NCI-H2107 (cell line): ENCODE data around the gene TGFBR3L.
"Not testable (repeated sequence)": the region's sequence is repeated elsewhere in the genome, so short reads cannot be mapped to it uniquely, and the experiment has no call there.

Experiments
- DNase-seq: peaks from one replicate; lab custom pipeline; 2025; lab: John Stamatoyannopoulos, UW

TGFBR3L gene

DNA sequence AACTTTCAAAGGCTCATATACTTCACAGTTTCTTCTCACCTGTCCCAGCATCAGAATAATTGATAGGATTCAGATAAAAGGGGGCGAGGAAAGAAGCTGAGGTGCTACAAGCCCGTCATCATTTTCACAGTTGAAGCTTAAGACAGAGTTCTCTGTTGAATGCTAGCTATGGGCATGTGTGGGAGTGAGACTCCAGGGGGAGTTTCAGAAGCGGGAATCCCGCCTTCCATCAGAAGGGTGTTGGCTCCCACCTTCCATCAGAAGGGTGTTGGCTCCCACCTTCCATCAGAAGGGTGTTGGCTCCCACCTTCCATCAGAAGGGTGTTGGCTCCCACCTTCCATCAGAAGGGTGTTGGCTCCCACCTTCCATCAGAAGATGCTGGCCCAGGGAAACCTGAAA lies 46.5 kb downstream of the TGFBR3L start:
- not testable (repeated sequence) for DNase-seq

DNA sequence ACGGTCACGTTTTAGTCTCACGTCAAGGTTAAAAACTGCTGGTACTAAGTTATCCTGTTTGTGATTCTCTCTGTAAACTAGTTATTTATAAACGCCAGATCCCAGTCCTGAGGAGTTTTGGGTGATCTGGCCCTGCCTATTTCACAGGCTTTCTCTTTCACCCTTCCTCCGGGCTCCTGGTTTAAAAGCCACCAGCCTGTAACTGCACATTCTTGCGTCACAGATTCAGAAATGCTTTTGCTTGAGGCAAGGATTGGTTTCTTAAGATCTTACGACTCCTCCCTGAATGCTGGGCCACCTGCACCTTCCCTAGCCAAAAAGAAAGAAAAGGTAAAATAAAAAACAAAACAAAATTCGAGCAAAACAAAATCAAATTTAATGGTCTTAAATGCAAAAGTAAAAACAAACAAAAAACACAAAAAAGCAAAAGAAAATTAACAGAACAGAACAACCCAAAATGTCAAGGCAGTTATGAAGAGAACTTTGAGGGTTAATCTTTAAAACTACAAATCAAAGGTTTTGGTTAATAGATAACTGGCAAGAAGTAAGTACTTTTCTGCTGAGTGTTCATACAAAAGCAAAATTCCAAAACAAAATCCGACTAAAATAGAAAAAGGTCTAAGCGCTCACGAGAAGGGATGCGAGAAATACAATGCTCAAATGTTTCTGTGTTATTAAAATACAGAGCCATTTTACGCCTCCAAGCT lies 47.4 kb downstream of the TGFBR3L start:
- no peak for DNase-seq

DNA sequence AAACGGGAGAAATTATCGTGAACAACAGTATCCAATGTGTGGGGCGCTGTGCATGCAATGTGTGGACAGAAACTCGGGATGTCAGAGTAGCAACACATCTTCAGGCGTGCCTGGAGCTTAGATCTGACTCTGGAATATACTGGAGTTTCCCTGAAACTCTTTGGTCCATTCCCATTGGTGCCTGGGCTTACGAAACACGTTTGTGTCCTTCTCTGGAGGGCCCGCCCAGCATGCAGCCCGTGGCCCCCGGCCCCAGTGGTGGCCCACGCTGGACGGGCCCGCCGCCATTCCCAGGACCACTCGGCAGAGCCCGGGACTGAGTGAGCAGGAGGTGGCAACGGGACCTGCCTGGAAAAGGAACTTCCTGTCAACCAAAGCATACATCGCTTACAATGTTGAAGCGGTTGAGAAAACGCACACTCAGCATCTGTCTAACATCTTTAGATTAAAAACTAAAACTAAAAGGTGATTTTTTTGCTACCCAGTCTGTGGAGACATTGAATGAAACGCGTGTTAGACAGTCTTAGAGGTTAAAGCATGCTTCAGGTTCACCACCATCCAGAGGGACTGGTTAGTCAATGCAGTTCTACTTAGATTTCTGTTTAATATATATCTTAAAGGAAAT lies 48.1 kb downstream of the TGFBR3L start:
- DNase-seq = no peak

DNA sequence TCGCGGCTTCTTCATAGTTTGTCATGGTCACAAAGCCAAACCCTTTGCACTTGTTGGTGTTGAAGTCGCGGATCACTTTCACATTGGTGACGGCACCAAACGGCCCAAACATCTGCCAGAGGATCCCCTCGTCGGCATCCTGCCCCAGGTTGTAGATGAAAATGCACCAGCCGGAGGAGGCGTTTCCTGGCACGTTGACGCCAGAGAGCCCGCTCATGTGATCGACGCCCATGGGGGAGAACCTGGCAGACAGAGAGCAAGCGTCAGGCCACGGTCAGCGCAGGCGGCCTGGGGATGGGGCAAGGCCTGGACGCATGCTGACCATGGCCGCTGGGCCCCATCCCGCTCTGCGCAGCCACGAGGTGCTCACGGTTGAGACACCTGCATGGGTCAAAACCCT lies 48.9 kb downstream of the TGFBR3L start:
- DNase-seq = no peak

DNA sequence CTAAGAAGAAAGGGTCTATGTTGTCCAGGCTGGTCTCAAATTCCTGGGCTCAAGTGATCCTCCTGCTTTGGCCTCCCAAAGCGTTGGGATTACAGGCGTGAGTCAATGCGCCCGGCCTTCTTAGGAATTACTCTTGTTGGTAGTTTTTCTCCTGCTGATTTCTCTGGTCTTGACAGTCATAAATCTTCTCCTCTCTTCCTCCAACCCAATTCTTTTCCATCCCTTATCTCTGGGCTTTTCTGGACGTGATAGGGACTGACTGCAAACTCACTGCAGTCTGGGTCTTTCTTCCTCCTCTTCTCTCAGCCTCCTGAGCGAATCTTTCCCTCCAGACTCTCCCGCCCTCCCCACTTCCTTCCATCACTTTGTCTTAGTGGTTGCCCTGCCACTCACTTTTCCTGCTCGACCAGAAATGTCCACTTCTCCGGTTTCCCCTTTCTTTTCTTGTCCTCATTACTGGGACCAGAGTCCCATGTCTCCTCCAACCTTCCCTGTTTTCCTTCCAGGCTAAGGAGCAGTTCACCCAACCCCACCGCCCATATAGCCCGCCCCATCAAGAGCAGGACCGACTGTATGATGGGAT lies 50.7 kb downstream of the TGFBR3L start:
- DNase-seq = no peak

DNA sequence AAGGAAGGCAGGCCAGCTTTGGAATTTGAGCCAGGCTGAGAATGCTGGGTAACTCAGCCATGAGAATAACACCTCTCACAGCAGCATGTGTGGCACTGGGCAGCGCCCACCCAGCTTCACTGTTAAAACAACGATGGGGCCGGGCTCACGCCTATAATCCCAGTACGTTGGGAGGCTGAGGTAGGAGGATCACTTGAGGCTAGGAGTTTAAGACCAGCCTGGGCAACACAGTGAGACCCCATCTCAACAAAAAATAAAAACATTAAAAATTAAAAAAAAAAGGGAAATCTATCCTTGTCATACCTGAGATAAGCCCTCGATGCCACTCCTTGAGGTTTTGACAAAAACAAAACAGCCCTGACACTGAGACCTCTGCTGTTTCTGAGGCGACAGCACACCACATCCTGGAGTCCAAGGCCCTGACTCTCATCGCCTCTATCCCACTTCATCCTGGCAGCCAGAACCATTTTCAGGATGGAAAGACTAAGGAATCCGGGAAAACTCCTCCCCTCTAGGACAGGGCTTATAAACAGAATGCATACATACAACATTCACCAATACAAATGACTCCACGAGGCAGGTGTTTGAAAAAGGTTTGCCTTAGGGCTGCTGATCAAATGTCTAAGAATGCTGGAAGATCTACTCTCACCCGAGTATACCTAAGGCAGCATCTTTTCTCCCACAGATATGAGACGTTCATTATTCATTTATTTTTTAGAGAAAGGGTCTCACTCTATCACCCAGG lies 51.5 kb downstream of the TGFBR3L start:
- no peak for DNase-seq

DNA sequence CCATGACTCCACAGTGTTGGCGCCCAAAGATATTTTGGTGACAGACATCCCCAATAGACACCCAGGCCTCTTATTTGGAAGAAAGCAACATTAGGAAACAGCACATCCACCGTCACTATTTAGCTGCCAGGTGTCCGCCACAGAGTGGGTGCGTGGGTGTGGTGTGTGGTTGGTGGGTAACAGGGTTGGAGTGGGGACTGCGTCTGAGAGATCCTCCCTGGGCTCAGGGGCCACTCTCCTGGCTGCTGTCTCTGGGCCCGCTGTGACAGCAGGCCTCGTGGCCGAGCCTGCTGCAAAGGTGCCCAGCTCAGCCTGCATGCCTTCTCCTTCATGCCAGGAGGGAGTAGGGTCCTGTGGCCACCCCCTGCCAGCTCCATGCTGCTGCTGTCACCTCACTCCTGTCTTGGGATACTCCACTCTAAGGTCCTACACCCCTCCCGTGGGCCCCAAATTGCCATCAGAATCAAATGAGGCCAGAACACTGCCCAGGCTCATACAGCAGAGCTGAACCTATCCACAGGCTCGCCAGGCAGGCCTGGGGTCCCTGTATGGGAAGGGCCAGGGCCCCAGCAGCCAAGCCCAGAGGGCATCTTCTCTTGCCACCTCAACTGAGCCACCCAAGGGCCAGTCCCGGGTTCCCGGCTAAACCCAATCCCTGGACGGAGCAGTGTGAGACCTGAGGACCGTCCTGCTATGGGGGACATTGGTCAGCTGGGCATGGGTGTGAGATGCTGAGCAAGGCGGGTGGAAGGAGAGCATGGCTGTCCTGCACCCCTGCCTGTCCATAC lies 53.6 kb downstream of the TGFBR3L start:
- no peak for DNase-seq
